HG03060 (cell line): ENCODE measurements around the gene FOXN4.
"Not testable (repeated sequence)": the region's sequence is repeated elsewhere in the genome, so short reads cannot be mapped to it uniquely, and the experiment has no call there.

Experiments
- ATAC-seq: cut with Tn5 transposase; IDR thresholded peaks from one replicate; pipeline ENCODE4 v1.9.1; 2021; ENCODE audit warnings: low read depth, moderate number of reproducible peaks; ENCODE audit not compliant: unreplicated experiment

Gene FOXN4

DNA sequence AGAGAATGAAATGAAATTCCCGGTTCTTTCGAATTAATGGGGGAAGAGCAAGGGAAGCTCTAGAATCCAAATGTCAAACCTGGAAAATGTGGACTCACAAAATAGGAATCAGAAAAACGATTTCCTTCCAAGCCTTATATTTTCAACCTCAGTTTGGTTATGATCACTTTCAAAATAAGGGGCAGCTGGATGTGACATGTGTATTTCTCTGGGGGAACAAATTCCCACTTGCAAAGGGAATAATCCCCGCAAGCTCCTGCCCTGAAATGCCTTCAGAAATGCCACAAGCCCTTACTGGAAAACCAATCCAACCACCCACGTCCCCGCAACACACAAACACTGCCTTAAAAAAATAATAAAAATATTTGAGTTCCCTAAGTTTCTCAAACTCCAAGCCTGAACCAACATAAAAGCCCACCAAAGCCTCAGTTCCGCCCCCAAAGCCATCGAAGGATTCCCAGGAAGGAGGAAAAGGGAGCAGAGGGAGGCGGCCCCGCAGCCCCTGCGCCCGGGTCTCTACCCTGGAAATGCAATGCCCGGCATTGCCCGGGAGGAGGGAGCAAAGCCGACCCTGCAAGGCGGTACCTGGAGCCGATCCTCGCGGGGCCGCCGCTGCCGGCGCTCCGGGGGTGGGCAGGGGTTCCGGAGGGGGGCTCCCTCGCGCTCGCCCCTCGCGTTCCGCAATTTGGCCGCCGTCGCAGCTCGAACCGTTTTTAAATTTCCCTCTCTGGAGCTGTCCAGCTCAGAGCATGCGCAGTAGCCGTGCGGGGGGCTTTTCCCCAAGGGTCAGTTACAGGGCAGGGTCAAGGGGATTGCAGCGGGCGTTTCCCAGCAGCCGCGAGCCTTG, at the start of gene FOXN4:
FOXN4 (minus strand) TSS at position 751 of the 847 bp plus-strand sequence. CDS start 963 bp downstream, outside the sequence.
- ATAC-seq: no peak

- ATAC-seq: peak; percentile 88
Measured at GRCh38 chr12:109358154-109358869, 49.2 kb upstream of the FOXN4 start.

- ATAC-seq: no peak
Measured at GRCh38 chr12:109357032-109357431, 47.9 kb upstream of the FOXN4 start.

DNA sequence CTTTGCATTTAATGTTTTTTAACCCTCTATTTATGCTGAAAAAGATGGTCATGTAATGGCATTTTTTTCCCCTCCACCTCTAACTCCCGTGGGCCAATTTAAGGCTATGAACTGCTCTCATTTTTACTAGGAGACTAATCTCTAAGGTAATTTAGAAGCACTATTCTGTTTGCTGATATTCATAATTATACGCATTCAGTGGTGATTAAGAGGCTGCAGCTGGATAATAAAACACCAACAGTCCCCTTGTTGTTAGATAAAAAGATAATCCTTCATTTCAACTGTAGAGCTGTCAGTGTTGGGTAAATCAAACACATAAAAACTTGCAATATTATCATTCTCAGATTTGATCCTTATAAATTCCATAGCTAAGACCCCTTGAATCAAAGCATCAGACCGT, 47.5 kb upstream of the FOXN4 start:
- no peak for ATAC-seq

GRCh38 chr12:109352184-109352583, 43.1 kb upstream of the FOXN4 start:
- no peak for ATAC-seq

GRCh38 chr12:109347589-109347988, 38.5 kb upstream of the FOXN4 start, which contains the start of gene MYO1H:
TSS of gene MYO1H (plus strand) at chr12:109347900. CDS start at chr12:109347961, 61 bp downstream.
- ATAC-seq: no peak

DNA sequence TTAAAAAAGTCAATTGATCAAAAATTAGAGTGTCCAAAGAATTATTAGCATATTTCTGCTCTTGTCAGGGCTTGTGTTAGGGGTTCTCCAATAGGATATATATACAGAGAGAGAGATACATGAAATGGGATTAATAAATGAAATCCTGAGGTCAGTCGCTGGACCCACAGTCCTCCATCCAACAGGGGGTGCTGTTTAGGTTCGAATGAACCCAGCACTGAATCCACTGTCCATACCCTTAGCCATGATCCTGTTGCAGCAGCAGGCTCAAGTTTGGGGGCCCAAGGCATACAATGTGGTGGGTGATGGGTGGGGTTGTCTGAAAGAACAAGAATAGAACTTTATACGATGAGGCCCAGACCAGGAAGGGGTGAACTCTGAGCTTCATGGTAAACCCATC, 37.8 kb upstream of the FOXN4 start:
- ATAC-seq: no peak

DNA sequence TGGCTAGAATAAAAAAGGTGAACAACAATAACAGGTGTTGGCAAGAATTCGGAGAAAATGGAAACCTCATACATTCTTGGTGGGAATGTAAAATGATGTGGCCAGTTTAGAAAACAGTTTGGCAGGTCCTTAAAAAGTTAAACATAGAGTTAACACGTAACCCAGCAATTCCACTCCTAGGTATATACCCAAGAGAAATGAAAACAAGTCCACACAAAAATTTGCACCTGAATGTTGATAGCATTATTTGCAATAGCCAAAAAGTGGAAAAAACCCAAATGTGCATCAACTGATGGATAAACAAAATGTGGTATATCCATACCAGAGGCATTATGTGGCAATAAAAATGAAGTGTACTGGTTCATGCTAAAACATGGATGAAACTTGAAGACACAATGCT, 36.3 kb upstream of the FOXN4 start:
- no peak for ATAC-seq

- ATAC-seq: no peak
Measured at GRCh38 chr12:109343677-109344076, 34.6 kb upstream of the FOXN4 start.

GRCh38 chr12:109336593-109336992, 27.5 kb upstream of the FOXN4 start:
- ATAC-seq: no peak

DNA sequence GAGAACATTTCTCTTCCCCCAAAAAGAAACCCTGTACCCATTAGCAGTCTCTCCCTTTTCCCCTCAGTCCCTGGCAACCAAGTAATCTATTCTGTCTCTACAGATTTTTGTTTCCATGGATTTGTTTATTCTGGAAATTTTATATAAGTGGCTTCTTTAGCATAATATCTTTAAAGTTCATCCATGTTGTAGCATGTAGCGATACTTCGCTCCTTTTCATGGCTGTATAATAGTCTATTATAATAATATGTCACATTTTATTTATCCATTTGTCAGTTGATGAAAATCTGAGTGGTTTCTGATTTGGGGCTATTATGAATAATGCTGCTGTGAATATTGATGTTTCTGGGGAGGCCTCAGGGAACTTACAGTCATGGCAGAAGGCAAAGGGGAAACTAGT, 25.8 kb upstream of the FOXN4 start:
- ATAC-seq: no peak

DNA sequence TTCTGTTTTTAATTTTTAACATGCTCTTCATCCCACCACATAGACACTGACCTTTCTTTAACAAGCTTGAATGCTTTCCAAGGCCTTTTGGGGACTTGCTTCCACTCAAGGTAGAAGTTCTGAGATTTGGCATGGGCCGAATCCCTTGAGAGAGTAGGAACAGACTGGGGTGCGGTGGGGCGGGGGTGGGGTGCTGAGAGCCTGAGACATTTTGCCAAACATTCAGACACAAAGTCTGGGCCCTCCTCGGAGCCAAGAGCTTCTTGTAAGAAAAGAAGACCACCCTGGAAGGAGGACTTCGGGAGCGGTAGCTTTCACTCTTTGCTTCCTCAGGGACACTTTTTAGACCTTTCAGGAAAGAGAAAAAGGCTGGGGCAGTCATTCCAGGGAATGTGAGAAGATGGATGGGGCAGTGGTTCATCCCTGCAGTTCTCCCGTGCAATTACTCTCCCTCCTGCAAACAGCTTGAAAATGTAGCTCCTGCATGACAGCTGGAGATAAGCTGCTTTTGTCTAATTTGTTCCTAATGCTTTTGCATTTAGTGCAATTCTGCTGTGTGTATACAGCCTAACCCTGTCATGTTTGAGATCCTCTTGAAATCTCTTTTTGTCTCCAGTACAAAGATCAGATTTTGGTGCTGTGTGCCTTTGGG, 22.3 kb upstream of the FOXN4 start:
- ATAC-seq: no peak

DNA sequence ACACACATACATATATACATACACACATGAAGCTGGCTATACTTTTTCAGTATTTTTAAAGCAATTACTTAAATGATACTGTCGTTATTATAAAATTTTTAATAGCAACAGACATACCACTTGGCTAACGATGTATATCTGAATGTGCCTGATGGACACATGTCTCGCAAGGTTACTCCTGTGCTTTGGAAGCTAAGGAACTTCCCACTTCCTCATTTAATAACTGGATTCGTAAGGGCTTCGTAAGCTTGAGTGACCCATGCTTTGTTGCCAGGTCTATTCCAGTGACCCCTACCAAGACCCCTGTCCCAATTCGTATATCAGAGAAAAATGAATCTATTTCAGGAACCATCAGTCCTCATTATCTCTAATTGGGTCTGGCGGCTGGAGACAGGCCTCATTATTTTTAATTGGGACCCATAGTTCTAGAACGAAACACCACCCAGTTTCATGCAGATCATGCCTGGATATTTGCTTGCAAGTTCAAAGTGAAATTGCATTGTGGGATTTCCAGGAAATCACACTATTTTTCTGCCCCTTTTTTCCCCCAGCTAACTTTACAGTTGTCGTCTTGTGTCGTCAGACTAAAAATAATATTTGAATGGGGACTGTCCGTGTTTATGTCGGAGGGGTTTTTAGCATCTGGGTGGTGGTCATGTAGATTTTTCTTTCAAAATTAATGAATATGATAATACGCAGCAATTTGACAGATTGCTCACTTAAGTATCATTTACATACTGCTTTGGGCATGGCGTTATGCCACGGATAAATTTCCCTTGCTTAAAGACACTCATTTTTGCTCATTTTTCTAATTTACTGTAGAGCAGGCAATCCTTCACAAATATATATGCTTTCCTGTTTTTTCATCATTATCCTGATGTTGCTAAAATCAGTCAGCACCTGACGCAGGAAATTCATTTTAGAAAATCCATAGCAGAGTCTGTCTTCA, 21.5 kb upstream of the FOXN4 start:
- no peak for ATAC-seq

DNA sequence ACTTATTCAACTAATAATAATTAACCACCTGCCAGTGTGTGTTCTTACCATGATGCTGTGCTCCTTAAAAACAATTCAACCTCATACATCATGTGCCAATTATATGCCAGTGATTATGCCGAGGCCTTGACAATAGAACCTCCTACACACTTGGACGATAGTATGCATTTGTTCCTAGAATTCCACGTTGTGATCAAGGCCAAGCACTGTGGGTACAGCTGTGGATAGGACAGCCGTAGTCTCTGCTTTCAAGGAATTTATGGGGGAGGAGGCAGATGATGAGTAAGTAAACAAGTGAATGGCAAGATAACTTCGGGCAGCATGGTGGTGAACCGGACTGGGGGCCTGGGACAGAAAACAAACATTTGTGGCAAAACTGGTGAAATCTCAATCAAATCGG, 20.6 kb upstream of the FOXN4 start:
- ATAC-seq: no peak

DNA sequence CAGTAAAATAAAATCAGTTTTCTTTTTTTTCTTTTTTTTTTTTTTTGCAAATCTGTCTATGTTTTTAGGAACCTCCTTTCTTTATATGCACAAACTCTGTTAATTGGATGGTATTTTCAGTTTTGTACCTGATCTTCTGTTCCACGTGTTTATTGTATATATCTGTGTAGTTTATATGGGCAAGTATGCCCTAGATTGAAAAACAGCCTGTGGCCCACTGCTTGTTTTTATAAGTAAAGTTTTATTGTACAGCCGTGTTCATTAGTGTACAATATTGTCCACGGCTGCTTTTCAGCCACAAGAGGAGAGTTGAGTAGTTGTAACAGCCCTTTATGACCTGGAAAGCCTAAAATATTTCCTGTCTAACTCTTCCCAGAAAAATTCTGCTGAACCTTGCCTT, 19.9 kb upstream of the FOXN4 start:
- no peak for ATAC-seq

DNA sequence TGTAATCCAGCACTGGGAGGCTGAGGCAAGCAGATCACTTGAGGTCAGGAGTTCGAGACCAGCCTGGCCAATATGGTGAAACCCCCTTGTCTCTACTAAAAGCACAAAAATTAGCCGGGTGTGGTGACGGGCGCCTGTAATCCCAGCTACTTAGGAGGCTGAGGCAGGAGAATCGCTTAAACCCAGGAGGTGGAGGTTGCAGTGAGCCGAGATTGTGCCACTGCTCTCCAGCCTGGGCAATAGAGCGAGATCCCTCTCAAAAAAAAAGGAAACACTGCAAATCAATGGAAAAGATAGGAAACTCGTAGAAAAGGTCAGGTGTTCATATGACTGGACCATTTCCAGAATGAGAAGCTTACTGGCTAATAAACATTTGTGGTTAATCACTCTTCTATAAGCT, 12.2 kb upstream of the FOXN4 start:
- not testable (repeated sequence) for ATAC-seq

GRCh38 chr12:109310247-109311125, 1.4 kb upstream of the FOXN4 start:
- no peak for ATAC-seq

DNA sequence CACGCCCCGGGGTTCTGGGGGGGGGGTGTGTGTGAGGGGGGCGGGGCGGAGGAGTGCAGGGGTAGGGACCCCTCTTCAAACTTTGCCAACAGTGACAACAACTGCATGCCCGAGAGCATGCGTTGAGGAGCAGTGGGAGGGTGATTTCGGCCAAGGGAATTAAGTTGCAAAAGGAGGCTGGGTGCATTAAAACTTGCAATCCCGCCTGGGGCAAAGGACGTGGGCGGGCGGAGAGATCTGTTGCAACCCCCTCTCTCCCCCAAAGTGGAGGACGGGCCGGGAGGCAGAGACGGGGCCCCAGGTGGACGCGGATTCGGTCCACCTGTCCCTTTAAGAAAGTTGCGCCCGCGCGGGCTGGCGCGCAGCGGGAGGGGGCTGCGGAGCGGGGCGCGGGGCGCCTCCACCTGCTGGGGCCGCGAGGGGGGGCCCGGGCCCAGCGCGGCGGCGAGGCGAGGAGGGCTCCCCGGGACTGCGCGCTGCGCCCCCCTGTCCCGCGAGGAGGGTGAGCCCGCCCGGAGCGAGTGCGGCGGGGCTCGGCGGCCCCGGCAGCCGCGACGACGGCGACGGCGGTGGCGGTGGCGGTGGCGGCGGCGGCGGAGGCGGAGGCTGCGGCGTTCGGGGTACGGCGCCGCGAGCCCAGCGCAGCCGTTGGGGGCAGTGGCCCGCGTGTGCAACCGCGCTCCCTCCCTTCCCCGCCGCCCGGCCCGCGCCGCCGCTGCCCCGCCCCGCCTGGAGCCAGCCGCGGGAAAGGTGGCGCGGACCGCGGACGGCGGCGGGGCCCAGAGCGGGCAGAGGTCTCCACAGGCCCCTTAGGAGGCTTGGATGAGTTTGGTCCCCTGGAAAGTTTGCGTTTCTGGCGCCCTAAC, 530 bp upstream of the FOXN4 start:
- ATAC-seq: no peak
